AG04450 (cell line): Measurements from ENCODE around the gene ECI2. TPM values are rescaled to one million over a fixed set of nuclear protein-coding genes. Genes with fewer than 3 reads are reported as not detected.

ENCODE experiments used
- CTCF ChIA-PET: fragments of 300-600, 350-600 bp; formaldehyde crosslinking; extraction: SDS; loops from one replicate; lab custom pipeline; 2022; ENCODE audit warnings: antibody characterized with exemption, inconsistent platforms; lab: Charles Lee
- POLR2A ChIA-PET: fragments of 350-600 bp; formaldehyde crosslinking; extraction: SDS; loops from one replicate; lab custom pipeline; 2021; ENCODE audit warnings: antibody characterized with exemption, inconsistent platforms; lab: Yijun Ruan, JAX
- DNase-seq: peaks from one replicate; pipeline ENCODE4 v3.0.0-alpha.2; 2011; ENCODE audit warnings: low read depth, low spot score
- H3K27ac ChIP-seq: one replicate; pipeline ENCODE4 v1.5.1; 2012; ENCODE audit warnings: low read depth, low read length, control low read depth
- H3K27me3 ChIP-seq: one replicate; pipeline ENCODE4 v1.6.0; 2012; ENCODE audit warnings: low read length; ENCODE audit not compliant: control insufficient read depth, insufficient read depth
- H3K4me3 ChIP-seq: 2 replicates; pipeline ENCODE4 v1.5.1; 2011; ENCODE audit warnings: mild to moderate bottlenecking, low read depth, low read length, control low read depth
- H3K9me3 ChIP-seq: 2 replicates; pipeline ENCODE4 v1.5.1; 2012; ENCODE audit warnings: low read length; ENCODE audit not compliant: control insufficient read depth, insufficient read depth
- CTCF ChIP-seq: IDR thresholded peaks from 2 replicates; pipeline ENCODE4 v1.5.1; 2011; ENCODE audit warnings: low read depth, low read length, control low read depth, inconsistent platforms
- polyA plus RNA-seq: library from polyadenylated mRNA; depleted of rRNA; stranded (reverse); fragments of >200 nt; gene quantifications from 2 replicates; pipeline ENCODE4 v1.2.3, GENCODE V29; 2011

ECI2 gene
- polyA plus RNA-seq, 1 experiment, result 88.4 TPM

GRCh38 chr6:4088704-4089103, 46.7 kb downstream of the ECI2 start:
- ChIA-PET CTCF (no interaction called here), POLR2A (no interaction called here)
- DNase-seq, result no peak
- Histone ChIP-seq H3K4me3 (no peak overlapping the region), H3K27ac (no peak overlapping the region), H3K27me3 (no peaks in the 10 kb centered on the region), H3K9me3 (peaks cover 3% of the 10 kb centered on the region; the same call in 1 of the 2 replicates)
- TF ChIP-seq CTCF, result no peak

GRCh38 chr6:4085332-4085700, 50.1 kb downstream of the ECI2 start:
- CTCF ChIA-PET, result interaction anchor here (0.6 kb wide), 1 partner anchor 122 kb away, joined by 5 read pairs; no protein-coding TSS in a partner anchor
- TF ChIP-seq CTCF, result no peak
- POLR2A ChIA-PET, result no interaction called here
- H3K27me3 ChIP-seq, result no peaks in the 10 kb centered on the region
- H3K27ac ChIP-seq, result no peak overlapping the region
- H3K4me3 ChIP-seq, result no peak overlapping the region
- H3K9me3 ChIP-seq, result peaks cover 2% of the 10 kb centered on the region; the same call in 1 of the 2 replicates
- DNase-seq, result no peak

GRCh38 chr6:4084444-4085331, 50.7 kb downstream of the ECI2 start:
- no peak for TF ChIP-seq CTCF
- no peak overlapping the region for H3K4me3 ChIP-seq
- no peaks in the 10 kb centered on the region for H3K27me3 ChIP-seq
- no peak for DNase-seq
- ChIA-PET POLR2A (no interaction called here), CTCF (no interaction called here)
- H3K9me3 ChIP-seq, result no peaks in the 10 kb centered on the region
- H3K27ac ChIP-seq, result no peak overlapping the region

DNA sequence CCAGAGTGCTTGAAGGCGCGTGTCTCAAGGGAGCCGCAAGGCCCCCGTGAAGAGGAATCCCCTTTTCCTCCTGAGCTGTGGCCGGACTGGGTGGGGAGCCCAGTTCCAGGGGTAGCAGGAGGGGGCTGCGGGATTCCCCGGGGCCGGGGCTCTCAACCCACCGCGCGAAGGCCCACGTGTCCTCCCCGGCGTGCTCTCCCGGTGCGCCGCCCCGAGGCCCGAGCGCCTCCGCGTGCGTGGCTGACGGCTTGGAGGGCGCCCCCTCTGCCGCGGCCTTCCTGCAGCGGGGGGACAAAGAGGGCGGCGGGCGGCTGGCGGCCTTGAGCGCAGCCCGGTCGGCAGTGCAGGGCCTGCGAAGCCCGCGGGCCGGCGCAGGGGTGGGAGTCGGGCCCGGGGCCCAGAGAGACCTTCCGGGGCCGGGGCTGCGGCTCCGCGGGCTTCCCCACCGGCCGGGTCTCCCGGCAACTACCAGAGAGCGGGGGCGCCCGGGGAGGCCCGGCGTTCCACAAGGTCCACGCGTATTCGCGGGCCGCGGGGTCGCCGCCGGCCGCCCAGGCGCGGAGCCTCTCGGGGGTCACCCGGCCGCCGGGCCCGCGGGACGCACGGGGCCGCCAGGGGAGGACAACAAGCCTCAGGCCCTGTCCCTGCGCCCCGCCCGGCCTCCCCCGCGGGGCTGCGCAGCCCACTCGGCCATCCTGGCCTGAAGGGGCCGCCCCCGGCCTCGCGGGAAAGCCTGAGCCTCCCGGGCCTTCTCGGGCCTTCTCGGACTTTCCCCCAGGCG, 56.5 kb downstream of the ECI2 start, which contains the start of gene FAM217A:
TSS of gene FAM217A (minus strand) at position 447 of the 781 bp plus-strand sequence. CDS start 1,723 bp downstream, outside the sequence.
- POLR2A ChIA-PET, result no interaction called here
- no peak for DNase-seq
- no peak for TF ChIP-seq CTCF
- Histone ChIP-seq H3K27ac (no peak within 1 kb of the TSS), H3K4me3 (no peak within 1 kb of the TSS), H3K9me3 (peaks cover 4% of the 10 kb centered on the region), H3K27me3 (no peaks in the 10 kb centered on the region)
- CTCF ChIA-PET, result interaction anchor here (0.6 kb wide), 1 partner anchor 90 kb away, joined by 4 read pairs; no protein-coding TSS in a partner anchor
